Stimulated activated CD8-positive, alpha-beta memory T cell treated with anti-CD3 and anti-CD28 coated beads, Interleukin-7, amount 100 ng/mL, for 48 hours (primary cell): Measurements from ENCODE around the gene LGI4.
"Not testable (repeated sequence)": the region's sequence is repeated elsewhere in the genome, so short reads cannot be mapped to it uniquely, and the experiment has no call there.

Experiments
- DNase-seq, 2 donors: peaks; one replicate each; pipeline ENCODE4 v3.0.0-alpha.2; 2020; ENCODE audit warnings: low read depth in 1 of 2; ENCODE audit errors: extremely low read depth in 1 of 2

LGI4 gene

GRCh38 chr19:35161434-35161743, 26.5 kb upstream of the LGI4 start:
- DNase-seq: no peak

GRCh38 chr19:35160629-35161433, 26.0 kb upstream of the LGI4 start:
- DNase-seq: no peak

GRCh38 chr19:35159606-35160005, 24.7 kb upstream of the LGI4 start:
- DNase-seq: no peak

GRCh38 chr19:35157431-35157830, 22.6 kb upstream of the LGI4 start:
- DNase-seq: no peak

GRCh38 chr19:35156673-35157014, 21.8 kb upstream of the LGI4 start:
- no peak for DNase-seq

GRCh38 chr19:35155981-35156672, 21.3 kb upstream of the LGI4 start:
- no peak for DNase-seq

- no peak for DNase-seq
Measured at GRCh38 chr19:35155441-35155840, 20.6 kb upstream of the LGI4 start.

- peak; percentile 64 to 84 for DNase-seq
Measured at GRCh38 chr19:35154525-35155406, 19.9 kb upstream of the LGI4 start, which contains the start of gene FXYD5. TSS of gene FXYD5 (plus strand) at chr19:35154735. CDS start at chr19:35155551, 816 bp downstream.

DNA sequence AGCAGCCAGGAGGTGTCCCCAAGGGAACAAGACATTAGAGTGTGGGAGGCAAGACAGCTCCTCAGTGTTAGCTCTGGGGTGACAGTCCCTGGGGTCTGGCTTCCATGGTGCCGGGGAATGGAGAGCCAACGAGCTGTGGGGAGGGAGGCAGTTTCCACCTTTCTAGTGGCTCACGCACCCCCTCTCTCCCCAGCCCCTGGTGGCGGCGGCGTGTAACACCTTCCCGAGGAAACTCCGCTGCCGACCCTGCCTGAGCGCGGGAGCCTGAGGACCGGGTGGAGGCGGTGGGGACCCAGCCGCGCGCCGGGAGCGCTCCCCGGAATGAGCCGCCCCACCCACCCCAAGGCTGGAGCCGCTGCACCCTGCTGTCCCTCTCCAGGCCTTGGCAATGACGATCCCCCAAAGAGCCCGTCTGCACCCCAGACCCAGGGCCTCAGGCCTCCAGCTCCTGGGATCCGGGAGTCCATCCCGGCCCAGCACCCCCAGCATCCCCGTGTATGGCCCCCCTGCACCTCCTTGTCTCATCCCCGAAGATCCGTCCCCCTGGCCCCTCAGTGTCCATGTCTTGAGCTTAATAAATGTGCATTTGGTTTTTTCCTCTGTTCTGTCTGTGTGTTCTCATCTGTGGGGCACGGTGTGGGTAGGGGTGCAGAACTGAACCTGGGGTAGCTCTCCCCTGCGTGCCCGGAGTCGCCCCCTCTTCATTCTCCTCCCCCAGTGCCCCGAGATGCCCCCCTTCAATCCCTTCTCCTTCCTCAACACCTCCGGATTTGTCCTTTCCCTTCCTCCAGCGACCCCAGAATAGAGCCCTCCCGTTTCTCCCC, 19.1 kb upstream of the LGI4 start:
- DNase-seq: peak; percentile 53 to 61

GRCh38 chr19:35153129-35153522, 18.3 kb upstream of the LGI4 start:
- not testable (repeated sequence) for DNase-seq

GRCh38 chr19:35151273-35152065, 16.6 kb upstream of the LGI4 start:
- no peak for DNase-seq

DNA sequence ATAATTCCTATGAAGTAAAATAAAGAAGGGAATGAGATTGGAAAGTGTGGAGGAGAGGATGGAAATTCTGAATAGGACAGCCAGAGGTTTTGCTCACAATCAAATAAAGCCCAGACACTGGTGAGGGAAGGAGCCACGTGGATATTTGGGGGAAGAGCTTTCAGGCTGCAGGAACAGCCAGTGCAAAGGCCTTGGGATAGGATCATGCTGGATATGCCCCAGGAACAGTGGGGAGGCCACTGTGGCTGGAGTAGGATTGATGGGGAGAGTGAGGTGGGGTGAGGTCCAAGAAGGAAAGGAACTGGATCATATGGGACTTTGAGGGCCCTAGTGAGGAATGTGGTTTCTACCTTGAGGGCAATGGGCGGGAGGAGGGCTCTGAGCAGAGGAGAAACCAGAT, 15.6 kb upstream of the LGI4 start:
- DNase-seq: no peak

DNA sequence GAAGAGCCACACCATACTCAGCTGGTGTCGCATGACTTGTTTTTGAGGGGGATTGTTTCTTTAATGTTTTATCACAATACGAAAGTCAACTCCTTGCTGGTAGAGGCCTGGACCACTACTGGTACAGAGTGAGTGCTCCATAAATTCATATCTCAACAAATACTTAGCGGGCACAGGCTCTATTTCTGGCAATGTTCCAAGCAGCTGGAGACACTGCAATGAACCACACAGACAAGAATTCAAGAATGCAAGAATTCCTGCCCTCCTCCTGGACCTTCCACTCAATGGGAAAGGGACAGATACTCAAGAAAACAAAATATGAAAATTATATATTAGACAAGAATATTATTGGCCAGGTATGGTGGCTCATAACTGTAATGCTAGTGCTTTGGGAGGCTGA, 14.6 kb upstream of the LGI4 start:
- DNase-seq: no peak

GRCh38 chr19:35146746-35147459, 12.0 kb upstream of the LGI4 start:
- no peak for DNase-seq

- DNase-seq: no peak
Measured at GRCh38 chr19:35144600-35145436, 10.0 kb upstream of the LGI4 start.

DNA sequence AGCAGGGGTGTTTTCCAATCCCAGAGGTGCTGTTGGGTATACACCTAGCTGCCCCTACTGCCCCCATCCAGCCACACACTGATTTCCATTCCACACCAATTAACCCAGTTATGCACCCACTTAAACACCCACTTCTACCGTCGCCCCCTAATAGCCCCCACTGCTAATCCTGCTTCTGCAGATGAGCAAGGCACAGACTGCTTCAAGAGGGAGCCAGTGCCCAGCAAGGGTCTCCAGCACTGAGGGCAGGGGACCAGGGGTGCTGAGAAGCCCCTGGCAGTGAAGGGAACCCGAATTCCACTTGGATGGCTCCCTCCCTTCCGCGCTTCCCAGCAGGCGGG, 9.4 kb upstream of the LGI4 start:
- no peak for DNase-seq

- no peak for DNase-seq
Measured at GRCh38 chr19:35143818-35144217, 9.0 kb upstream of the LGI4 start.

DNA sequence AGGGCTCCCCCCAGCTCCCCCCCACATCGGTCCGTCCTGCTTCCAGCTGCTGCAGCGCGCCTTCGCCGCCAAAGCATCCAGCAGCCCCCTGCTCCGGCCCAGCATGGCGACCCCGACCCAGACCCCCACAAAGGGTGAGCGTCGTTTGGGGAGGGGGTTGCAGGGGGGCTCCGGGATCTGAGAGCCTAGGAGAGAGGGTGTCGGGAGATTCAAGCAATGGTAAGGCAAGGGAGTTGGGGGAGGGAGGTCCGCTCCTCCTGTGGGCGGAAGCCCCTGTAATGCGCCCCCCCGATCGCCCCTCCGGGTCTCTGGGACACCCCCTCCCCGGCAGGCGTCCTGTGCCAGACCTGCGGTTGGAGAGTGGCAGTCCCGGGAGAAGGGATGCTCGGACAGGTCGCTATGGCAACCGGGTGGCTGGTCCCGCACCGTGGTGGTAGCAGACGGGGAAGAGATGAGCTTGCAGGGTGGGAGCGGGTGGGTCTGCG, 8.4 kb upstream of the LGI4 start, which contains the start of gene FXYD7:
TSS of gene FXYD7 (plus strand) at position 25 of the 485 bp plus-strand sequence. CDS start at position 104, 79 bp downstream.
- DNase-seq: no peak
